Frontal cortex (tissue), 4 donors: Measurements from ENCODE around the gene FSD1. TPM values are rescaled to one million over a fixed set of nuclear protein-coding genes. Genes with fewer than 3 reads are reported as not detected.
"Not testable (repeated sequence)": the region's sequence is repeated elsewhere in the genome, so short reads cannot be mapped to it uniquely, and the experiment has no call there.

Source experiments
- DNase-seq, 2 donors: peaks; one replicate each; pipeline ENCODE4 v3.0.0; 2012; ENCODE audit warnings: low spot score in 2 of 2
- FAIRE-seq: peaks from 2 replicates; lab custom pipeline; 2012; peaks lifted over from hg19 to GRCh38; lab: Jason Lieb, UNC
- total RNA-seq: library from RNA; depleted of rRNA; stranded (reverse); fragments of >200 nt; gene quantifications from one replicate; pipeline ENCODE4 v1.2.3, GENCODE V29; 2014
- donor health status: control.
- donor health status: control.
- donor health status: control.

The FSD1 gene
- total RNA-seq, 1 donor from 2014 or later: 38.7 TPM

- FAIRE-seq (no peak), DNase-seq (no peak)
Measured at GRCh38 chr19:4338441-4339355, 34.3 kb downstream of the FSD1 start, which contains the start of gene STAP2. TSS of gene STAP2 (minus strand) at chr19:4338827. CDS start at chr19:4338753, 74 bp downstream.

GRCh38 chr19:4342314-4342614 lies 37.9 kb downstream of the FSD1 start:
- no peak for DNase-seq
- FAIRE-seq: no peak

- DNase-seq: peak; percentile 87 to 88
- FAIRE-seq: peak; percentile 99
Measured at GRCh38 chr19:4342615-4343369, 38.4 kb downstream of the FSD1 start.

GRCh38 chr19:4343370-4344307 lies 39.2 kb downstream of the FSD1 start, which contains the start of gene MPND:
TSS of gene MPND (plus strand) at chr19:4343562. CDS start at chr19:4343594, 32 bp downstream.
- no peak for FAIRE-seq
- peak; percentile 90 to 94 for DNase-seq

- FAIRE-seq (no peak), DNase-seq (no peak)
Measured at GRCh38 chr19:4345342-4346019, 41.1 kb downstream of the FSD1 start.

GRCh38 chr19:4346020-4346383 lies 41.6 kb downstream of the FSD1 start:
- no peak for DNase-seq
- no peak for FAIRE-seq

- DNase-seq (no peak), FAIRE-seq (no peak)
Measured at GRCh38 chr19:4347521-4347920, 43.1 kb downstream of the FSD1 start.

GRCh38 chr19:4349225-4349624 lies 44.8 kb downstream of the FSD1 start:
- not testable (repeated sequence) for FAIRE-seq
- peak in 1 of 2 donors; percentile 10 for DNase-seq

- FAIRE-seq (no peak), DNase-seq (no peak)
Measured at GRCh38 chr19:4350111-4350510, 45.7 kb downstream of the FSD1 start.

GRCh38 chr19:4350726-4351125 lies 46.3 kb downstream of the FSD1 start:
- peak in 1 of 2 donors; percentile 14 for DNase-seq
- no peak for FAIRE-seq

GRCh38 chr19:4352701-4353121 lies 48.3 kb downstream of the FSD1 start:
- peak in 1 of 2 donors; percentile 71 for DNase-seq
- FAIRE-seq: no peak

- no peak for FAIRE-seq
- DNase-seq: no peak
Measured at GRCh38 chr19:4354282-4354681, 49.9 kb downstream of the FSD1 start.

GRCh38 chr19:4354897-4355296 lies 50.5 kb downstream of the FSD1 start:
- DNase-seq (no peak), FAIRE-seq (no peak)

GRCh38 chr19:4357095-4357797 lies 52.8 kb downstream of the FSD1 start:
- DNase-seq (no peak), FAIRE-seq (no peak)

GRCh38 chr19:4357921-4358326 lies 53.5 kb downstream of the FSD1 start:
- no peak for DNase-seq
- no peak for FAIRE-seq

GRCh38 chr19:4358709-4359626 lies 54.6 kb downstream of the FSD1 start:
- FAIRE-seq (no peak), DNase-seq (no peak)

- FAIRE-seq: no peak
- DNase-seq: no peak
Measured at GRCh38 chr19:4359627-4360000, 55.2 kb downstream of the FSD1 start.

GRCh38 chr19:4360081-4360569 lies 55.7 kb downstream of the FSD1 start:
- DNase-seq (no peak), FAIRE-seq (no peak)
